HEK293T (cell line): Measurements from ENCODE around the gene CDC42EP3.

Source experiments
- CTCF ChIA-PET: fragments of 350-600 bp; formaldehyde crosslinking; extraction: SDS; loops from one replicate; lab custom pipeline; 2021; ENCODE audit warnings: antibody characterized with exemption, inconsistent platforms; lab: Yijun Ruan, JAX
- POLR2A ChIA-PET: fragments of 350-600 bp; formaldehyde crosslinking; extraction: SDS; loops from one replicate; lab custom pipeline; 2020; ENCODE audit warnings: antibody characterized with exemption, inconsistent platforms; lab: Yijun Ruan, JAX
- DNase-seq: peaks from one replicate; pipeline ENCODE4 v3.0.0; 2012; ENCODE audit warnings: mixed read lengths; ENCODE audit errors: extremely low spot score
- ARNT ChIP-seq: fragments of 450-650 bp; IDR thresholded peaks from 2 replicates; pipeline ENCODE4 v1.6.1; 2017; ENCODE audit warnings: mild to moderate bottlenecking
- BHLHE40 ChIP-seq: fragments of 450-650 bp; IDR thresholded peaks from 2 replicates; pipeline ENCODE4 v1.6.1; 2016; ENCODE audit warnings: mild to moderate bottlenecking, moderate library complexity, borderline replicate concordance
- CTBP1 ChIP-seq: fragments of 450-650 bp; IDR thresholded peaks from 2 replicates; pipeline ENCODE4 v1.6.1; 2016; ENCODE audit warnings: borderline replicate concordance
- ELF4 ChIP-seq: fragments of 450-650 bp; IDR thresholded peaks from 2 replicates; pipeline ENCODE4 v1.6.1; 2017; ENCODE audit warnings: antibody characterized with exemption
- FOXA1 ChIP-seq: fragments of 450-650 bp; IDR thresholded peaks from 2 replicates; pipeline ENCODE4 v1.6.1; 2016; ENCODE audit warnings: mild to moderate bottlenecking
- FOXK2 ChIP-seq: fragments of 450-650 bp; IDR thresholded peaks from 2 replicates; pipeline ENCODE4 v1.6.1; 2016; ENCODE audit warnings: mild to moderate bottlenecking
- FOXM1 ChIP-seq: fragments of 450-650 bp; IDR thresholded peaks from 2 replicates; pipeline ENCODE4 v1.6.1; 2017; ENCODE audit warnings: mild to moderate bottlenecking, borderline replicate concordance
- HDGF ChIP-seq: fragments of 450-650 bp; IDR thresholded peaks from 2 replicates; pipeline ENCODE4 v1.6.1; 2017; ENCODE audit warnings: antibody characterized with exemption, borderline replicate concordance
- L3MBTL2 ChIP-seq: fragments of 450-650 bp; conservative IDR thresholded peaks from 2 replicates; pipeline ENCODE4 v1.6.1; 2016; ENCODE audit warnings: mild to moderate bottlenecking
- LEF1 ChIP-seq: fragments of 450-650 bp; IDR thresholded peaks from 2 replicates; pipeline ENCODE4 v1.6.1; 2017; ENCODE audit warnings: mild to moderate bottlenecking, borderline replicate concordance
- NFRKB ChIP-seq: fragments of 450-650 bp; IDR thresholded peaks from 2 replicates; pipeline ENCODE4 v1.6.1; 2016; ENCODE audit warnings: mild to moderate bottlenecking, moderate library complexity
- SP1 ChIP-seq: fragments of 450-650 bp; IDR thresholded peaks from 2 replicates; pipeline ENCODE4 v1.6.1; 2017
- SUZ12 ChIP-seq: fragments of 450-650 bp; IDR thresholded peaks from 2 replicates; pipeline ENCODE4 v1.6.1; 2016; ENCODE audit warnings: mild to moderate bottlenecking
- TARDBP ChIP-seq: fragments of 450-650 bp; IDR thresholded peaks from 2 replicates; pipeline ENCODE4 v1.6.1; 2016
- ZNF384 ChIP-seq: fragments of 450-650 bp; IDR thresholded peaks from 2 replicates; pipeline ENCODE4 v1.6.1; 2016
- TF ChIP-seq, protein P1 (sequence below): fragments of 450-650 bp; IDR thresholded peaks from 2 replicates; pipeline ENCODE4 v1.6.1; 2016

Gene CDC42EP3

DNA sequence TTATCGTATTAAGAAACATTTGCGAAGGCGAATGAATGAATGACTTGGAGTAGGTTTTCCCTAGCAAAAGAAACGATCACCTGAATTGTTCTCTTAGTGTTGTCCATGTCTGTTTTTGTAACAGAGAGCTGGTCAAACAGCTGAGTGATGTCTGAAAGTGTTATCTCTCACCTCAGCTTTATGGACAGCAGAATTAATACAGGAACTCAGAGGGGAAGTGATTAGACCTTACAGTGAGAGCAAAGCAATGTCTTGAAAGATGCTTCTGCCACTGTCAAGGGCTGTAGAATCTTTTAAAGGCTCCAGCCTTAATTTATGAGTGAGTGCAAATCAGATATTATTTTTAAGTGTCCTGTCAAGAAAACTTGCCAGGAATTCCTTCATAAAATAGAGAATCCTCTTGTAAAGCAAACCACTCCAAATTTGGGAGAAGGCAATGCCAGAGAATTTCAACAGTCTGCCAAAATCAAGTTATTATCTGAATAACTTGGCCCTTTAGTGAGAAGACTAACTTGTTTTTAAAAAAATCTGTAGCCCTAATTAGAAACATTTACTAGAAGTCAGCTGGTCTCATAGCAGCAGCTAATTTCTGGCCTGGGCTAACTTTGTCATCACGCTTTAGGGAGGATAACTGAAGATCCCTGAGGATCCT lies 60.7 kb downstream of the CDC42EP3 start:
- DNase-seq = no peak
- POLR2A ChIA-PET = no interaction called here
- CTCF ChIA-PET = no interaction called here
- no peak for TF ChIP-seq TARDBP
- no peak for TF ChIP-seq SUZ12
- TF ChIP-seq HDGF = no peak
- no peak for TF ChIP-seq FOXK2
- no peak for TF ChIP-seq SP1
- no peak for TF ChIP-seq CTBP1
- TF ChIP-seq ELF4 = no peak
- no peak for TF ChIP-seq ZNF384
- TF ChIP-seq, protein P1, sequence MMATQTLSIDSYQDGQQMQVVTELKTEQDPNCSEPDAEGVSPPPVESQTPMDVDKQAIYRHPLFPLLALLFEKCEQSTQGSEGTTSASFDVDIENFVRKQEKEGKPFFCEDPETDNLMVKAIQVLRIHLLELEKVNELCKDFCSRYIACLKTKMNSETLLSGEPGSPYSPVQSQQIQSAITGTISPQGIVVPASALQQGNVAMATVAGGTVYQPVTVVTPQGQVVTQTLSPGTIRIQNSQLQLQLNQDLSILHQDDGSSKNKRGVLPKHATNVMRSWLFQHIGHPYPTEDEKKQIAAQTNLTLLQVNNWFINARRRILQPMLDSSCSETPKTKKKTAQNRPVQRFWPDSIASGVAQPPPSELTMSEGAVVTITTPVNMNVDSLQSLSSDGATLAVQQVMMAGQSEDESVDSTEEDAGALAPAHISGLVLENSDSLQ = no peak
- no peak for TF ChIP-seq L3MBTL2
- no peak for TF ChIP-seq NFRKB
- TF ChIP-seq BHLHE40 = no peak
- no peak for TF ChIP-seq FOXA1
- no peak for TF ChIP-seq FOXM1
- no peak for TF ChIP-seq ARNT
- no peak for TF ChIP-seq LEF1

DNA sequence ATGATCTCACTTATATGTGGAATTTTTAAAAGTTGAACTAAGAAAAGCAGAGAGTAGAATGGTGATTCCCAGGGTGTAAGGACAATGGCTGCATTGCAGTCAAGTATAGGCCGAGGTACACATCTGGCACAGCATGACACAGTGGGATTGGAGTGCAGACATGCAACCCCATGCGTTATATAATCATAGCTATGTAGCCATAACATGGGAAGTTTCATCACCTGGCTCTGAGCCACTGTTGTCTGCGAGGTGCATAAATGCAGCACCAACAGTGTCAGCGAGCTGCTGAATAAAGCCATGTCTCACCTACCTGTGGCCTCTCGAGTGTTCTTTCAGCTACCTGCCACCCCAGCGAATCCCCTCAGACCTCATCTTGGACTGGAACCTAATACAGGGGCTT lies 61.7 kb downstream of the CDC42EP3 start:
- DNase-seq = no peak
- ChIA-PET POLR2A (no interaction called here), CTCF (no interaction called here)
- TF ChIP-seq, protein P1 = no peak
- TF ChIP-seq SP1 (no peak), NFRKB (no peak), L3MBTL2 (no peak)

DNA sequence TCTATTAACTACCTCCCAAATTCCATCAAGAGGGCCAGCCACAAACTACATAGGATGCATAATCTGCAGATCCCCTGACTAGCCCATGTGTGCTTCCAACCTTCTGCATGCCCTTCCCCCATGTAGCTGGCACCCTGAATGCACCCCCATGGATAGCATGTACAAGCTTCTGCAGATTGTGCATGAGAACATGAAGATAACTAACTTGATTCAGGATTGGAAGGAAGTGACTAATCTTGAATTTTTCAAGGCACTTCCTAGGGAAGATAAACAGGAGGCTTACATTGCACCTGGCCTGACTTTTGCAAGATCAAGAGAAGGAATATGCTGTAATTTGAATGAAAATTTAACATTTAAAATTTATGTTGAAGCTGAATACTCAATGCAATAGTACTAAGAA lies 66.7 kb downstream of the CDC42EP3 start:
- ChIA-PET POLR2A (no interaction called here), CTCF (no interaction called here)
- TF ChIP-seq NFRKB (no peak), SP1 (no peak), LEF1 (no peak), FOXM1 (no peak), L3MBTL2 (no peak), ELF4 (no peak), TARDBP (no peak), SUZ12 (no peak), ZNF384 (no peak), FOXA1 (no peak), FOXK2 (no peak), CTBP1 (no peak), BHLHE40 (no peak), HDGF (no peak), ARNT (no peak)
- TF ChIP-seq, protein P1 = no peak
- no peak for DNase-seq

DNA sequence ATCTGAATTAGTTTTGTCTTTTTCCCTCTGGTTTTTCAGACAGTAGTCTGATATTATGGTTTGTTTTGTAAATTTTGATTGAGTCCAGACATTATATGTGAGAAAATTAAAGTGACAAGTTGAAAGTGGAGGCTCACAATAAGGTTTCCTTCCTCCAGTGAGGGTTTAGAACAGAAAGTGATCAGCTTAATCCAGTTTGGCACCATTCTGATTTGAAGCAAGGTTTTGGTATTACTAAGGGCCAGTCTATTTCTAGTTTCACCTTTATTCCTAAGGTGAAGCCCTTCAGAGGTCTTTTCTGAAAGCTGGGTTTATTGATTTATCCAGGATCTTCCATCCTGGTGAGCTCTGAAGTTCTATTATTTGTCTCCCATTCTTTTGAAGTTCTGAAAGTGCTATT lies 68.7 kb downstream of the CDC42EP3 start:
- ChIA-PET CTCF (no interaction called here), POLR2A (no interaction called here)
- TF ChIP-seq FOXA1 = no peak
- no peak for TF ChIP-seq HDGF
- no peak for TF ChIP-seq L3MBTL2
- TF ChIP-seq LEF1 = no peak
- TF ChIP-seq NFRKB = no peak
- TF ChIP-seq BHLHE40 = no peak
- TF ChIP-seq ARNT = no peak
- no peak for TF ChIP-seq ELF4
- no peak for TF ChIP-seq CTBP1
- no peak for TF ChIP-seq FOXM1
- TF ChIP-seq ZNF384 = no peak
- no peak for TF ChIP-seq SP1
- no peak for DNase-seq

DNA sequence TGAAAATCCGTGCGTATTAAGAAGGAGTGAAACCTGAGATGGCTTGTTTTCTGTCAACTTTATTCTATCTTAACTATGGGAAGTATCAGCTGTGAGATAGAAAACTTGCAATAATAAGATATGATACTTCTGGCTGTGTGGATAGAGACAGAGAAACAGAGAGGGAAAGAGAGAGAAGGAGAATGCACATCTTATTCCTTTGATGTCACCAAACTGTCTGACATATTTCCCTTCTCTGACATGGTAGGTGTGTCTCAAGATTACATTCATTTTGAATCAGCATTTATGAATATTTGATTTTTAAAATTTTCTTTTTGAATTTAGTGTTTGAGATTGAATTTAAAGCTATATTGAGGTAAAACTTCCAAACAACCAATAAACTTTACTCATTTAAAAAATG lies 69.4 kb downstream of the CDC42EP3 start:
- DNase-seq = no peak
- ChIA-PET CTCF (no interaction called here), POLR2A (no interaction called here)
- TF ChIP-seq ELF4 (no peak), SUZ12 (no peak), TARDBP (no peak), FOXA1 (no peak), HDGF (no peak), BHLHE40 (no peak), LEF1 (no peak), FOXM1 (no peak), NFRKB (no peak), ZNF384 (no peak), CTBP1 (no peak), L3MBTL2 (no peak), FOXK2 (no peak)
- TF ChIP-seq, protein P1 = no peak
